Measurements from ENCODE around the gene MAML2. TPM values are rescaled to one million over a fixed set of nuclear protein-coding genes. Genes with fewer than 3 reads are reported as not detected.

MAML2 gene
- total and polyA plus RNA-seq, 9 of the 15 experiments (the other 6 are each of a cell fraction or from before 2014, with no cell fraction given): 0.79 to 6.8 (median 4.8) TPM

DNA sequence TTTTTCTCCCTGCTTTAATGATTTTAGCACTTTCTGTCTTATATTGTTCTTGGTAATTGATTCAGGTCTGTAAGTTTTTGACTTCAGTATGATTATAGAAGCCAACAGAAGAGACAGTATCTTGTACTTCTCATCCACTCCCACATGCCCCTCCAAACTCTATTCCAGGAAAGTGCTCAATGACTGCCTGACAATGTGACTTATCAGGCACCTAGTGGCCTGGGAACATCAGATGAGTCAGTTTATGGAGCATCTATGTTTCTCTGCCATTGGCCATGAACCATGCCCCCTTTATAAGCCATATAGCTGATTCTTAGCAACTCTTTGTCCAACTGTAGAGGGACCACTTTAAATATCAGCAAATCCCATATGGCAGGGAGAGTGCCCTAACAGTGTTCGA lies 239.9 kb downstream of the MAML2 start:
- Histone ChIP-seq H3K4me3 (no peak overlapping the region), H3K27me3 (ENCODE audit: control insufficient read depth in 2 of 2, insufficient read depth in 2 of 2, low read length in 2 of 2) (no peaks in the 10 kb centered on the region), H4K20me1 (replicated peaks; ENCODE audit: control insufficient read depth, insufficient read depth, low read length) (no peaks in the 10 kb centered on the region), H3K9me3 (replicated peaks; ENCODE audit: control insufficient read depth, insufficient read depth, low read depth, low read length) (no peaks in the 10 kb centered on the region), H2AFZ (ENCODE audit: low read depth, low read length) (peak overlapping the region; percentile 57), H3K79me2 (ENCODE audit: control insufficient read depth, insufficient read depth, low read length) (no peaks in the 10 kb centered on the region), H3K36me3 (ENCODE audit: control insufficient read depth, insufficient read depth, low read length) (no peaks in the 10 kb centered on the region), H3K9ac (ENCODE audit: insufficient read depth in 1 of 2, low read depth in 2 of 2, low read length in 2 of 2) (no peak overlapping the region), H3K4me1 (replicated peaks in 1 of 2; ENCODE audit: control insufficient read depth in 2 of 2, insufficient read depth in 2 of 2, low read length in 2 of 2) (peaks cover 9 to 38% of the 10 kb centered on the region in 2 experiments; a peak in 4 of 5 replicates), H3K4me2 (ENCODE audit: insufficient read depth, low read length) (peak overlapping the region; percentile 54), H3K9me1 (ENCODE audit: control insufficient read depth, insufficient read depth, low read length) (no peaks in the 10 kb centered on the region), H3K27ac (ENCODE audit: extremely low read depth, low read depth, low read length) (peak overlapping the region; percentile 27)
- CTCF ChIA-PET (ENCODE audit: low intra/inter-chr PET ratio): no interaction called here
- no TSS peak for BruUV-seq (replicated peaks)
- FAIRE-seq (peak; percentile 59), DNase-seq (ENCODE audit: extremely low read depth in 1 of 4, low spot score in 3 of 4) (peak; percentile 22 to 77 (median 34)), ATAC-seq (peak; percentile 74)
- WGBS (ENCODE audit: insufficient coverage, low coverage, missing lambda C conversion rate): 9% methylated on average over 1 of the region's 1 CpG
- in situ Hi-C loops (cut with MboI): no loop called here
- POLR2A ChIA-PET: no interaction called here
- intact Hi-C loops (cut with micrococcal nuclease): no loop called here
- TF ChIP-seq MTA2 (IDR thresholded peaks at IDR 0.05; ENCODE audit: low read depth): 0 out of 2 replicates have a peak, but pooled peaks have one; percentile 15
- no peak for TF ChIP-seq SREBF1 (IDR thresholded peaks at IDR 0.05; ENCODE audit: borderline replicate concordance, low read depth, low read length)
- TF ChIP-seq FOXP1 (CRISPR knock-in tag; IDR thresholded peaks at IDR 0.05): no peak
- no peak for TF ChIP-seq SRSF7 (optimal IDR thresholded peaks at IDR 0.05; ENCODE audit: low read depth, low read length)
- peak; percentile 50; the same call in 1 of the 2 replicates for TF ChIP-seq TEAD4 (IDR thresholded peaks at IDR 0.05; ENCODE audit: low read length)
- no peak for TF ChIP-seq TEAD4 (CRISPR knock-in tag; IDR thresholded peaks at IDR 0.05; ENCODE audit: borderline replicate concordance)
- TF ChIP-seq DPF2 (IDR thresholded peaks at IDR 0.05): peak; percentile 54; the same call in 1 of the 2 replicates
- TF ChIP-seq, protein P1, sequence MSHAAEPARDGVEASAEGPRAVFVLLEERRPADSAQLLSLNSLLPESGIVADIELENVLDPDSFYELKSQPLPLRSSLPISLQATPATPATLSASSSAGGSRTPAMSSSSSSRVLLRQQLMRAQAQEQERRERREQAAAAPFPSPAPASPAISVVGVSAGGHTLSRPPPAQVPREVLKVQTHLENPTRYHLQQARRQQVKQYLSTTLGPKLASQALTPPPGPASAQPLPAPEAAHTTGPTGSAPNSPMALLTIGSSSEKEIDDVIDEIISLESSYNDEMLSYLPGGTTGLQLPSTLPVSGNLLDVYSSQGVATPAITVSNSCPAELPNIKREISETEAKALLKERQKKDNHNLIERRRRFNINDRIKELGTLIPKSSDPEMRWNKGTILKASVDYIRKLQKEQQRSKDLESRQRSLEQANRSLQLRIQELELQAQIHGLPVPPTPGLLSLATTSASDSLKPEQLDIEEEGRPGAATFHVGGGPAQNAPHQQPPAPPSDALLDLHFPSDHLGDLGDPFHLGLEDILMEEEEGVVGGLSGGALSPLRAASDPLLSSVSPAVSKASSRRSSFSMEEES (CRISPR knock-in tag; IDR thresholded peaks at IDR 0.05): no peak
- peak; percentile 73 for TF ChIP-seq STAT5A (IDR thresholded peaks at IDR 0.05; ENCODE audit: borderline replicate concordance, low read length)
- TF ChIP-seq, protein P2, sequence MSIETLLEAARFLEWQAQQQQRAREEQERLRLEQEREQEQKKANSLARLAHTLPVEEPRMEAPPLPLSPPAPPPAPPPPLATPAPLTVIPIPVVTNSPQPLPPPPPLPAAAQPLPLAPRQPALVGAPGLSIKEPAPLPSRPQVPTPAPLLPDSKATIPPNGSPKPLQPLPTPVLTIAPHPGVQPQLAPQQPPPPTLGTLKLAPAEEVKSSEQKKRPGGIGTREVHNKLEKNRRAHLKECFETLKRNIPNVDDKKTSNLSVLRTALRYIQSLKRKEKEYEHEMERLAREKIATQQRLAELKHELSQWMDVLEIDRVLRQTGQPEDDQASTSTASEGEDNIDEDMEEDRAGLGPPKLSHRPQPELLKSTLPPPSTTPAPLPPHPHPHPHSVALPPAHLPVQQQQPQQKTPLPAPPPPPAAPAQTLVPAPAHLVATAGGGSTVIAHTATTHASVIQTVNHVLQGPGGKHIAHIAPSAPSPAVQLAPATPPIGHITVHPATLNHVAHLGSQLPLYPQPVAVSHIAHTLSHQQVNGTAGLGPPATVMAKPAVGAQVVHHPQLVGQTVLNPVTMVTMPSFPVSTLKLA (conservative IDR thresholded peaks at IDR 0.05): peak in 1 of 2 experiments; percentile 17; a peak in 1 of 4 replicates
- no peak for TF ChIP-seq ZNF140 (CRISPR knock-in tag; IDR thresholded peaks at IDR 0.05)
- no peak for TF ChIP-seq ATF1 (CRISPR knock-in tag; IDR thresholded peaks at IDR 0.05)
- no peak for TF ChIP-seq ATF1 (tag; IDR thresholded peaks at IDR 0.05)
- TF ChIP-seq JUN (IDR thresholded peaks at IDR 0.05; ENCODE audit: borderline replicate concordance, low read depth, low read length): no peak
- TF ChIP-seq JUN (CRISPR knock-in tag; IDR thresholded peaks at IDR 0.05; ENCODE audit: borderline replicate concordance): no peak
- TF ChIP-seq SAFB2 (IDR thresholded peaks at IDR 0.05; ENCODE audit: borderline replicate concordance, low read depth, low read length, severe bottlenecking): no peak
- peak; percentile 67 for TF ChIP-seq CBFA2T3 (IDR thresholded peaks at IDR 0.05)
- TF ChIP-seq ZNF717 (CRISPR knock-in tag; IDR thresholded peaks at IDR 0.05): no peak
- no peak for TF ChIP-seq ZNF224 (CRISPR knock-in tag; IDR thresholded peaks at IDR 0.05)
- TF ChIP-seq, protein P3, sequence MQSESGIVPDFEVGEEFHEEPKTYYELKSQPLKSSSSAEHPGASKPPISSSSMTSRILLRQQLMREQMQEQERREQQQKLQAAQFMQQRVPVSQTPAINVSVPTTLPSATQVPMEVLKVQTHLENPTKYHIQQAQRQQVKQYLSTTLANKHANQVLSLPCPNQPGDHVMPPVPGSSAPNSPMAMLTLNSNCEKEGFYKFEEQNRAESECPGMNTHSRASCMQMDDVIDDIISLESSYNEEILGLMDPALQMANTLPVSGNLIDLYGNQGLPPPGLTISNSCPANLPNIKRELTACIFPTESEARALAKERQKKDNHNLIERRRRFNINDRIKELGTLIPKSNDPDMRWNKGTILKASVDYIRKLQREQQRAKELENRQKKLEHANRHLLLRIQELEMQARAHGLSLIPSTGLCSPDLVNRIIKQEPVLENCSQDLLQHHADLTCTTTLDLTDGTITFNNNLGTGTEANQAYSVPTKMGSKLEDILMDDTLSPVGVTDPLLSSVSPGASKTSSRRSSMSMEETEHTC (IDR thresholded peaks at IDR 0.05): no peak
- TF ChIP-seq DDX20 (tag; IDR thresholded peaks at IDR 0.05; ENCODE audit: low read depth): no peak

All from K562 (cell line).